ENCODE data around the gene PRRT2.

PRRT2 gene

GRCh38 chr16:29862884-29863668 is 51.1 kb downstream of the PRRT2 start, which contains the start of gene CDIPT:
CDIPT (minus strand) TSS chr16:29863226; CDS start chr16:29862857, 369 bp downstream.
- Mint-ChIP-seq H3K27me3 (ENCODE audit: low read depth) (no peaks in the 10 kb centered on the region), H3K27ac (peak within 1 kb of the TSS; percentile 100), H3K9me3 (no peaks in the 10 kb centered on the region), H3K4me3 (peak within 1 kb of the TSS; percentile 99), H3K36me3 (ENCODE audit: low read depth) (peaks cover 23% of the 10 kb centered on the region), H3K4me1 (ENCODE audit: low read depth) (peaks cover 15% of the 10 kb centered on the region)
- peak; percentile 91 for DNase-seq (ENCODE audit: low spot score)

DNA sequence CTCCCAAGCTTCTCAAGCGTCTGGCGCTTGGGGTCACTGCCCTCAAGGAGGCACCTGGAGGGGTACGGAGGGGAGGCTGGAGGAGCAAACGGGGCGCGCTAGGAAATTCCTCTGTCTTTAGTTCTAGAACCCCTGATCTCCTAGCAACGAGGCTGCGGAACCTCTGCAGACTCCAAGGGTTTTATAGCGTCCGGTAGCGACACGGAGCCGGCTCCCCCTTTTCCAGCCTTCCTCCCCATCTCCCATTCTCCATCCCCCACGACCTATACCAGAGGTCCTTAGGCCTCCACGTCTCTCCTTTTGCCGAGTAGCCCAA is 51.6 kb downstream of the PRRT2 start:
- no peak for DNase-seq (ENCODE audit: low spot score)
- Mint-ChIP-seq H3K9me3 (no peaks in the 10 kb centered on the region), H3K36me3 (ENCODE audit: low read depth) (peaks cover 18% of the 10 kb centered on the region), H3K4me3 (peak overlapping the region; percentile 99), H3K27me3 (ENCODE audit: low read depth) (no peaks in the 10 kb centered on the region), H3K4me1 (ENCODE audit: low read depth) (peaks cover 15% of the 10 kb centered on the region), H3K27ac (peak overlapping the region; percentile 100)

DNA sequence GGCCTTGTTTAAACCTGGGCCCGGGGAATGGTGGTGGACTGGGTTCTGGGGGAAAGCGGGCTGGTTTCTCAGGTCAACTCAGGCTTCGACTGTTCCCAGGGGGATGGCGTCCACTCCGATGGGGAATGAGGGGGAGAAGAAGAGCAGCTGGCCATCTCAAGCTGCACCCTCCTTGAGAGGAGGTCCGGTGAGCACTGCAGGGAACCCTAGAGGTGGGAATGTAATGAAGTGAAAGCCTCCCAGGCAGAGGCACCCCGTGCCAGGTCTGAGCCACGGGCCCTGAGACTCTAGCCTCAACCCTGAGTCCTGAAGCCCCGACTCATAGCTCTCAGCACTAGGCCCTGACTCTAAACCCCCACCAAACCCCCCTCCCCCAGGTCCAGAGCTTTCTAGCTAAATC is 52.2 kb downstream of the PRRT2 start:
- DNase-seq (ENCODE audit: low spot score), result no peak
- Mint-ChIP-seq H3K36me3 (ENCODE audit: low read depth) (peaks cover 16% of the 10 kb centered on the region), H3K27me3 (ENCODE audit: low read depth) (no peaks in the 10 kb centered on the region)

More for the DNA sequence above, 52.2 kb downstream of the PRRT2 start:
- H3K27ac Mint-ChIP-seq, result no peak overlapping the region
- H3K9me3 Mint-ChIP-seq, result no peaks in the 10 kb centered on the region
- H3K4me3 Mint-ChIP-seq, result peak overlapping the region; percentile 5
- H3K4me1 Mint-ChIP-seq (ENCODE audit: low read depth), result peaks cover 15% of the 10 kb centered on the region

Measured in T-helper 2 cell treated with Interferon-gamma antibody and Interleukin-4, amounts not matched to agents 5 μg/mL and 100 μg/mL, for 36 hours (primary cell).